Measurements from ENCODE around the gene PRR14L.
"Not testable (repeated sequence)": the region's sequence is repeated elsewhere in the genome, so short reads cannot be mapped to it uniquely, and the experiment has no call there.

PRR14L gene

GRCh38 chr22:31752096-31752847 is 2.3 kb upstream of the PRR14L start:
- Mint-ChIP-seq H3K4me3 (no peak overlapping the region), H3K27me3 (no peaks in the 10 kb centered on the region)
- CTCF ChIA-PET, result interaction anchor here (0.6 kb wide), 1 partner anchor 200 kb away, joined by 3 read pairs; no protein-coding TSS in a partner anchor

GRCh38 chr22:31750365-31751284 is 693 bp upstream of the PRR14L start:
- CTCF ChIA-PET, result interaction anchor here (0.6 to 0.7 kb wide), 3 partner anchors 81 to 388 kb away, joined by 3 to 4 read pairs (median 3); no protein-coding TSS in a partner anchor
- H3K27ac Mint-ChIP-seq, result peak overlapping the region; percentile 93

More at GRCh38 chr22:31752096-31752847, 2.3 kb upstream of the PRR14L start:
- DNase-seq, result no peak
- Mint-ChIP-seq H3K9me3 (no peaks in the 10 kb centered on the region), H3K27ac (peak overlapping the region; percentile 95), H3K36me3 (peaks cover 9% of the 10 kb centered on the region), H3K4me1 (peaks cover 63% of the 10 kb centered on the region)

DNA sequence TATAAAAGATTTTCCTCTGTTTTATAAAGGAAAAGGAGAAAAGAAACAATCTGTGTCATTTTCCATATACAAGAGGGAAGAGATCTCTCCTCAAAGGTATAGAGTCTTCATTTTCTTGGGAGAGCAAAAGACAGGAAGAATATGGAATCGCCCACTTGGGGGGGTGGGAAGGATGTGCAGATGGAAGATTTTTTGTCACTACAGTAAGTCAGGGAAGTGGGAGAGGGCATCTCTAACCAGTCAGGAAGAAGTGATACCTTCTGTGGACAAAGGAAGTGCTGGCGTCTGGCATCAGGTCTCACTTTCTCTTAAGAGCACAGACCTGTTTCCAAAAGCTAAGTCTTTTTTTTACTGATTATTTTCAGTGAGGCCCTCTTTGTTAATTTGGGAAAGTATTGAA is 1.4 kb downstream of the PRR14L start:
- Mint-ChIP-seq H3K4me3 (peak overlapping the region; percentile 90), H3K36me3 (peaks cover 19% of the 10 kb centered on the region), H3K27me3 (no peaks in the 10 kb centered on the region), H3K27ac (peak overlapping the region; percentile 93), H3K4me1 (peaks cover 49% of the 10 kb centered on the region), H3K9me3 (no peaks in the 10 kb centered on the region)
- CTCF ChIA-PET, result interaction anchor here (0.6 kb wide), 1 partner anchor 222 kb away, joined by 3 read pairs; no protein-coding TSS in a partner anchor
- DNase-seq, result no peak

More at GRCh38 chr22:31750365-31751284, 693 bp upstream of the PRR14L start:
- Mint-ChIP-seq H3K36me3 (peaks cover 12% of the 10 kb centered on the region), H3K4me3 (peak overlapping the region; percentile 90), H3K9me3 (no peaks in the 10 kb centered on the region), H3K27me3 (no peaks in the 10 kb centered on the region), H3K4me1 (peaks cover 60% of the 10 kb centered on the region)
- peak; percentile 22 for DNase-seq

DNA sequence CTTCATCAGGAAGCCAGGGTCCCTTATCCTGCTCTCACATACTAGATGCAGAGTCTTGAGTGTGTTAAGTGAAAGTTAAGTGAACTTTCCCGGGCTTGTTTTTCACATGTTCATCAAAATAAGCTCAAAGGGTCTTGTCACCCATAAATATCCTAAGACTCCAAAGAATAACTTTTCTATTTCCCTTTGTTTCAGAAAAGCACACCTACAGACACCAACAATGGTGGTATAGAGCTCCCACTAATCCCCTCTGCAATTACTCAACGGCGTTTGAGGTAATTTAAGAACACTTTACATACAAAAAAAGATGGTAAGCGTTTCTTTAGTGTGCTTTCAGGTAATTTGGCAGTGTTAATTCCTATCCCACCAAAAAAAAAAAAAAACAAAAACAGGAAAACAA is 2.5 kb downstream of the PRR14L start:
- H3K9me3 Mint-ChIP-seq, result no peaks in the 10 kb centered on the region
- H3K4me1 Mint-ChIP-seq, result peaks cover 39% of the 10 kb centered on the region
- no peak for DNase-seq
- H3K27ac Mint-ChIP-seq, result peak overlapping the region; percentile 7
- CTCF ChIA-PET, result no interaction called here
- no peaks in the 10 kb centered on the region for H3K27me3 Mint-ChIP-seq
- peaks cover 23% of the 10 kb centered on the region for H3K36me3 Mint-ChIP-seq
- no peak overlapping the region for H3K4me3 Mint-ChIP-seq

DNA sequence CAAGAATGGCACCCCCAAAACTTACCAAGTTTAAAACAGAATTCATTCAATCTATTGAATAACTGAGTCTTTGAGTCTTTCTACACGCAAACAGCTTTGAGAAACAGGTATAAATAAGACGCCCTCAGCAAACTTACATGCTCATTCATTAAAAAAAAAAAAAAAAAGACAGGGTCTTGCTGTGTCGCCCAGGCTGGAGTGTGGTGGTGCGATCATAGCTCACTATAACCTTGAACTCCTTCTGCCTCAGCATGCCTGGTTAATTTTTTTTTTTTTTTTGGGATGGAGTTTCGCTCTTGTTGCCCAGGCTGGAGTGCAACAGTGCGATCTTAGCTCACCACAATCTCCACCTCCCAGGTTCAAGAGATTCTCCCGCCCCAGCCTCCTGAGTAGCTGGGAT is 6.1 kb downstream of the PRR14L start:
- H3K4me3 Mint-ChIP-seq, result no peak overlapping the region
- no peak overlapping the region for H3K27ac Mint-ChIP-seq
- H3K27me3 Mint-ChIP-seq, result no peaks in the 10 kb centered on the region
- no peaks in the 10 kb centered on the region for H3K9me3 Mint-ChIP-seq
- peaks cover 25% of the 10 kb centered on the region for H3K4me1 Mint-ChIP-seq
- no peak for DNase-seq
- H3K36me3 Mint-ChIP-seq, result peaks cover 43% of the 10 kb centered on the region
- CTCF ChIA-PET, result interaction anchor here (0.6 to 0.9 kb wide), 3 partner anchors 217 to 945 kb away, joined by 3 read pairs; no protein-coding TSS in a partner anchor

GRCh38 chr22:31742682-31743081 is 7.2 kb downstream of the PRR14L start:
- Mint-ChIP-seq H3K27me3 (no peaks in the 10 kb centered on the region), H3K4me3 (no peak overlapping the region), H3K36me3 (peaks cover 52% of the 10 kb centered on the region), H3K9me3 (no peaks in the 10 kb centered on the region), H3K4me1 (peaks cover 24% of the 10 kb centered on the region), H3K27ac (no peak overlapping the region)
- CTCF ChIA-PET, result no interaction called here
- DNase-seq, result no peak

- Mint-ChIP-seq H3K27ac (no peak overlapping the region), H3K4me1 (peaks cover 19% of the 10 kb centered on the region), H3K9me3 (no peaks in the 10 kb centered on the region), H3K27me3 (no peaks in the 10 kb centered on the region), H3K36me3 (peaks cover 49% of the 10 kb centered on the region), H3K4me3 (no peak overlapping the region)
- no peak for DNase-seq
- CTCF ChIA-PET, result no interaction called here
Observed at GRCh38 chr22:31742115-31742514, 7.8 kb downstream of the PRR14L start.

- H3K27me3 Mint-ChIP-seq, CTCF ChIA-PET, H3K9me3 Mint-ChIP-seq, H3K27ac Mint-ChIP-seq, H3K4me3 Mint-ChIP-seq, DNase-seq: not testable (repeated sequence)
- Mint-ChIP-seq H3K4me1 (peaks cover 19% of the 10 kb centered on the region), H3K36me3 (peaks cover 50% of the 10 kb centered on the region)
Observed at GRCh38 chr22:31740314-31740713, 9.6 kb downstream of the PRR14L start.

- Mint-ChIP-seq H3K4me1 (peaks cover 19% of the 10 kb centered on the region), H3K4me3 (no peak overlapping the region), H3K27ac (no peak overlapping the region), H3K27me3 (no peaks in the 10 kb centered on the region), H3K9me3 (no peaks in the 10 kb centered on the region), H3K36me3 (peaks cover 52% of the 10 kb centered on the region)
- CTCF ChIA-PET, result interaction anchor here (0.7 kb wide), 1 partner anchor 13 kb away, joined by 3 read pairs; no protein-coding TSS in a partner anchor
- no peak for DNase-seq
Observed at GRCh38 chr22:31739795-31740201, 10.1 kb downstream of the PRR14L start.

DNA sequence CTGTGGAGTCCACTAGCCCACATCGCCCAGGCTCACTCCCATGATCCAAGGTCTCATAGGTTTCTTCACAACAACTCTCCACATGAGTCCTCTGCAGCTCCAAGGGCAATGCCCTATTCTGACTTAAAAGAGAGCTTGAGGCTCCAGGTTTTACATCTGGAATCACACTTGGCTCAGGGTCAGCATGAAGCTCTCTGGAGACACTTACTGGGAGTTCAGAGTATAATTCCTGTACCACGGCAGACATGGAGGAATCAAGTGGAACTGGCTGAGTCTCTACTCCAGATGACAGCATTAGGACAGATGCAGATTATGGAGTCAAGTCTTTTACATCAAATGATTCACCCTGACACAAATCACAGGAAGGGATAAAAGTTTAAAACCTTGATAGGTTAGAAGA is 11.4 kb downstream of the PRR14L start:
- peaks cover 58% of the 10 kb centered on the region for H3K36me3 Mint-ChIP-seq
- peaks cover 25% of the 10 kb centered on the region for H3K4me1 Mint-ChIP-seq
- no peak for DNase-seq
- H3K9me3 Mint-ChIP-seq, result no peaks in the 10 kb centered on the region
- peak overlapping the region; percentile 46 for H3K27ac Mint-ChIP-seq
- H3K27me3 Mint-ChIP-seq, result no peaks in the 10 kb centered on the region
- no peak overlapping the region for H3K4me3 Mint-ChIP-seq
- CTCF ChIA-PET, result interaction anchor here (1.8 kb wide), 1 partner anchor 73 kb away, joined by 5 read pairs; no protein-coding TSS in a partner anchor

DNA sequence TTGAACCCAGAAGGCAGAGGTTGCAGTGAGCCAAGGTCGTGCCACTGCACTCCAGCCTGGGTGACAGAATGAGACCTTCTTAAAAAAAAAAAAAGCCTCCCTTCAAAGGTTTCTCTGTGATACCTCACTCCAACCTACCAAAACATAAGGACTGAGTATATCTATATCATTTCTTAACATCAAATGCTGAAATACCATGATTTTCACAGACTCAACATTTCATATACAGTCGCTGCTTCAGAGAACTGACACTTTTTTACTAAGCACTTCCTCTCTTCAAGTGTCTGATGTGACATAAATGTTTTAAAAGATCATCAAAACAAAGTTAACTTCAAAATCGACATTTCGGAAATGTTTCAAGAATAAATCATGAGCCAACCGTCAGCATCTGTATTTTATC is 12.0 kb downstream of the PRR14L start:
- H3K9me3 Mint-ChIP-seq, result no peaks in the 10 kb centered on the region
- DNase-seq, result no peak
- no peak overlapping the region for H3K4me3 Mint-ChIP-seq
- no peaks in the 10 kb centered on the region for H3K27me3 Mint-ChIP-seq
- no peak overlapping the region for H3K27ac Mint-ChIP-seq
- CTCF ChIA-PET, result interaction anchor here (1.8 kb wide), 1 partner anchor 73 kb away, joined by 5 read pairs; no protein-coding TSS in a partner anchor
- H3K4me1 Mint-ChIP-seq, result peaks cover 25% of the 10 kb centered on the region
- peaks cover 60% of the 10 kb centered on the region for H3K36me3 Mint-ChIP-seq

DNA sequence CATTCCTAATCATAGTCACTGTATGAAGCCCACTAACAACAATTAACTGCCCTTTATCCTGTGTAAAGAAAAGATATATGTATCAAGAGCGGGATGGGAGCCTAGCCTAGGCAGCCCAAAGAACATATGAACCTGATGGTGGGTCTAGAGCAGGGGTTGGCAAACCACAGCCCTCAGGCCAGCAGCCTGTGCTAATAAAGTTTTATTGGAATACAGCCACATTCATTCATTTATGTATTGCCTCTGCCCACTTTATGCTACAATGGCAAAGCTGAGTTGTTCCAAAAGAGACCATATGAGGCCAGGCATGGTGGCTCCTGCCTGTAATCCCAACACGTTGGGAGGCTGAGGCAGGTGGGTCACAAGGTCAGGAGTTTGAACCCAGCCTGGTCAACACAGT is 13.5 kb downstream of the PRR14L start:
- H3K4me1 Mint-ChIP-seq, result peaks cover 23% of the 10 kb centered on the region
- CTCF ChIA-PET, result no interaction called here

DNA sequence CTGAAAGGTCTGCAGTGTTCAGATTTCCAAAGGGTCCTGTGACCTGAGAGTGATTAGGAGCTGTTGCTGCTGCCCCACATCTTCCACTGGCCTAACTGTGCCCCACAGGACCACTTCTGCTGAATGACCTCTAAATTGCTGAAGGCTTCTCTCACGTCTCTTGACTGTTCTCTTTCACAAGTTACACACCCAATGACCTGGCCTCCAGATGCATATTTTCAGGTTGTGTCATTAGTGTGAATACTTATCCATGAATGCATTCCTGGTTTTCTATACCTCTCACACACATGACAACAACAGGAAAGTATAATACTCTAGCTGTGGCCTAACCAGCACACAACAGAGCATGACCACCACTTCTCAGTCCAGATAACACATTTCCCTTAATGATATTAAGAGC is 15.4 kb downstream of the PRR14L start:
- no peak overlapping the region for H3K27ac Mint-ChIP-seq
- H3K9me3 Mint-ChIP-seq, result no peaks in the 10 kb centered on the region
- peaks cover 43% of the 10 kb centered on the region for H3K36me3 Mint-ChIP-seq
- H3K4me1 Mint-ChIP-seq, result peaks cover 23% of the 10 kb centered on the region
- CTCF ChIA-PET, result no interaction called here
- no peak for DNase-seq
- H3K4me3 Mint-ChIP-seq, result no peak overlapping the region
- no peaks in the 10 kb centered on the region for H3K27me3 Mint-ChIP-seq

More for the DNA sequence above, 13.5 kb downstream of the PRR14L start:
- Mint-ChIP-seq H3K9me3 (no peaks in the 10 kb centered on the region), H3K4me3 (no peak overlapping the region), H3K36me3 (peaks cover 50% of the 10 kb centered on the region), H3K27me3 (no peaks in the 10 kb centered on the region), H3K27ac (no peak overlapping the region)
- no peak for DNase-seq

DNA sequence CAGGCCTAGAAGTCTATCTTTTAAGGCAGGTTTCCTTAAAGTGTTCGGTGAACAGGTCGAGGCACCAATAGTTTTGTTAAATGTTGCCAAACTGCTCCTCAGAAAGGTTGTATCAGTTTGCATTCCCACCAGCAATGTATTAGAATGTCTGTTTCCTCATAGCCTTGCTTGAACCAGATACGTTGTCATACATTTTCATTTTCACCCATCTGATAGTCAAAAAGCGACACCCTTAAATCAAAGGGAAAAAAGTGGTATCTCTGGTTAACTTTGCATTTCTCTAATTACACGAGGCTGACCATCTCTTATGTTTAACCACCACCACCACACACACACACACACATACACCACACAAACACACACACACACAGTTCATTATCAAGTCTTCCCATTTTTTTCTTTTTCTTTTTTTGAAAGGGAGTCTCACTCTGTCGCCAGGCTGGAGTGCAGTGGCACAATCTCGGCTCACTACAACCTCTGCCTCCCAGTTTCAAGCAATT is 16.3 kb downstream of the PRR14L start:
- Mint-ChIP-seq H3K27ac (peak overlapping the region; percentile 80), H3K27me3 (no peaks in the 10 kb centered on the region), H3K9me3 (no peaks in the 10 kb centered on the region), H3K4me3 (no peak overlapping the region), H3K4me1 (peaks cover 20% of the 10 kb centered on the region), H3K36me3 (peaks cover 35% of the 10 kb centered on the region)
- no peak for DNase-seq
- CTCF ChIA-PET, result no interaction called here
